NCI-H2196 treated with DMSO at 0.1 percent for 48 hours (cell line): ENCODE results near the gene MYOM1.

Experiments used
- DNase-seq: peaks from one replicate; lab custom pipeline; 2025; ENCODE audit not compliant: unreplicated experiment; lab: John Stamatoyannopoulos, UW

Gene MYOM1

GRCh38 chr18:3190610-3191009 is 29.2 kb downstream of the MYOM1 start:
- no peak for DNase-seq

- DNase-seq = no peak
These were observed 29.9 kb downstream of the MYOM1 start for GRCh38 chr18:3189884-3190283.

DNA sequence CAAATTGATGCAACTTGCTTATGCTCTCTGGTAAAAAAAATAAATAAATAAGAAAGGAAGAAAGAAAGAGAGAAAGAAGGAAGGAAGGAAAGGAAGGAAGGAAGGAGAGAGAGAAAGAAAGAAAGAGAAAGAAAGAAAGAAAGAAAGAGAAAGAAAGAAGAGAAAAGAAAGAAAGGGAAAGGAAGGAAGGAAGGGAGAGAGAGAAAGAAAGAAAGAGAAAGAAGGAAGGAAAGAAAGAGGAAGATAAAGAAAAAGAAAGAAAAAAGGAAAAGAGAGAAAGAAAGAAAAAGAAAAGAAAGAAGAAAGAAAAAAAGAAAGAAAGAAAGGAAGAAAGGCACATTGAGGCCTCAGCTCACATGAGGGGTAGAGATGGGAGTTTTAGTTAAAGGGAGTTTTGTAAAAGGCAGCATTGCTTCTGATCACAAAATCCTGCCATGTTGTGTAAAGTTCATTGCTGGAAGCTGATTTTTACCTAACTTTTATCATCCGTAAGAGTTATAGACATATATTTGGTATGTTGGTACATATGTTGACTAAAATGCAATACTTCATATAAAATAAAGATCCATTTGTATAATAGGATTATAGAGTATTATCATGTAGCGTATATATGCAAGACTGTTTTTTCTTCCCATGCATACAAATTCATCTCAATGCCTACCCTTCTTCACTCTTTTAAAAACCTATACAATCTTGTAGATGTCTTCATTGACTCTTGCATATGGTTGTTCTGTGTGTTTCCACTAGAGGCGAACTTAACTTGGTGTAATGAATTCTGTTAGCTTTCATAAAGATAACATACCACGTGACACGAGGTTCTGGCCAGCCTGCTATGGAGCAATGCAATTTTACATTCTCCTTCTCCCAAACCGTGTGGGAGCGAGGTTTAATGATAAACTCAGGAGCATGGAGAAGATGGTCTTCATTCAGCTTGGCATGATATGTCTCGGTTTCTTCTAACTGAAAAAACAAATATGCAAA is 32.8 kb downstream of the MYOM1 start:
- DNase-seq = no peak

DNA sequence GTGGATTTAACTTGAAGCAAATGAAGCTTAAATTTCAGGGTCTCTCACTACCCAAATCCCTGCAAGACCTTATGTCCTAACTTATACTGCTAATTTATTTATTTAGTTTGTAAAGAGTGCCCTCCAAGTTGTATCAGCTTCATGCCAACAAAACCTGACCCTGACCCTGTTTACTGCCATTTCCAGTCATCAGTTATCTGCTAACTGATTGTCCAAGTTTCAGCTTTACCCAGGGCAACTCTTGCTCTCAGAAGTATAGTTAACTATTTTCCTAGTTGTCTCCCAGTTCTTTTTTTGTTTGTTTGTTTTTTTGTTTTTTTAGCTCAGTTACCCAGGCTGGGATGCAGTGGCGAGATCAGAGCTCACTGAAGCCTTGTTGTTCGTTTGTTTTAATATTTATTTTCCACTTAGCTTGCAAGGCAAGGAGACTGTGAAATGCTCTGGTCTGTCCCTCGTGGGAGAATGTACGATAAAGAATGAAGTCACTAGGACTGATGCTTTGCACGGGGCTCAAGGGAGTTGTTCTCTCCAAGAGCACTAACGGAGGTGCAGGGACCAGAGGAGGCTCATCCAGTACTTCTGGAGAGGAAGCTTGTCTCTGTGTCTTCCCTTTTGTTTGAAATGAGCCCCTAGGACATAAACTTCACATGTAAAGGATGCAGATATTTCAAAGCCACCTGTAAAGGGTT is 35.3 kb downstream of the MYOM1 start:
- no peak for DNase-seq

- no peak for DNase-seq
These were observed 36.6 kb downstream of the MYOM1 start for GRCh38 chr18:3183103-3183717.

DNA sequence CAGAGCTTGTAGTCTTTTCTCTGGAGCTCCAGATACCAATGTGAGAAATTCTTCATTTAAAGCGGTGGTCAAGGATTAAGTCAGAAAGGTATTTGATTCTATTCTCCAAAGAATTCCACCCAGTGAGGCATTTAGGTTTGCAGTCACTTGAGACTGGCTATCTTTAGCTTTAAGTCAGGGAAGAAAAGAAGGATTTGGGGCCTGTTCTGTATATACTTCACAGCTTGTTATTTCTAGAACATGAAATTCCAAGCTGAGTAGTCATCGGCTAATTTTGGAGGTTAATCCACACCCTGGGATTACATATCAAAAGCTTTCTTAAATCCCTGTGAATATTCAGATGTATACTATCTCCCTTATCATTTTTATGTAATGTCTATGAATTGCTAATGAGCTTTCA is 39.4 kb downstream of the MYOM1 start:
- DNase-seq = no peak

DNA sequence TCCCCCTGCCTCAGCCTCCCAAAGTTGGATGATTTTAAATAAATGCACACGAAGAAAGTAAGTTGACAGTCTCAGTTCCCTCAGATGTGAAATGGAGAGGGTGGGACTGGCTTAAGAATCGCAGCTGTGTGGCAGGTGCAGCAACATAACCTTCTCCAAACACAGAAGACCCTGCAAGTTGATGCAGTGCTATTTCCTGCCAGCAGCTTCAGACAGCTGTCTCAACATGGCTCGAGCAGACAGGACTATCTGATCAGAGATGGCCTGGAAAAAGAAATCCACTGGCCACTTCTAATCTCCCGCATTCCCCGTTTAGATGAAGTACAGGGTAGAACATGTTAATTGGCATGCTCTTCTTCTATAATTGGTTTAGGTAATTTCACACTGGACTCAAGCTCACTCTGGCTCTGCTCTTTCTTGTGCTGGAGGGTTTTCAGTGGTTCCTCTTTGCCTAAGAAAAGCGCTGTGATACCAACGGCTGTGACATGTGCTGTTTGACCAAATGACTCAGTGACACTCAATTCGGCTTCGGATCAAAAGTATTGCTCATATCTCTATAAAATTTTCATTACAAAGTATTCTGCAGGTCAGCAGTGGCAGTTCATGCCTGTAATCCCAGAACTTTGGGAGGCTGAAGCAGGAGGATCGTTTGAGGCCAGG is 40.2 kb downstream of the MYOM1 start:
- no peak for DNase-seq

DNA sequence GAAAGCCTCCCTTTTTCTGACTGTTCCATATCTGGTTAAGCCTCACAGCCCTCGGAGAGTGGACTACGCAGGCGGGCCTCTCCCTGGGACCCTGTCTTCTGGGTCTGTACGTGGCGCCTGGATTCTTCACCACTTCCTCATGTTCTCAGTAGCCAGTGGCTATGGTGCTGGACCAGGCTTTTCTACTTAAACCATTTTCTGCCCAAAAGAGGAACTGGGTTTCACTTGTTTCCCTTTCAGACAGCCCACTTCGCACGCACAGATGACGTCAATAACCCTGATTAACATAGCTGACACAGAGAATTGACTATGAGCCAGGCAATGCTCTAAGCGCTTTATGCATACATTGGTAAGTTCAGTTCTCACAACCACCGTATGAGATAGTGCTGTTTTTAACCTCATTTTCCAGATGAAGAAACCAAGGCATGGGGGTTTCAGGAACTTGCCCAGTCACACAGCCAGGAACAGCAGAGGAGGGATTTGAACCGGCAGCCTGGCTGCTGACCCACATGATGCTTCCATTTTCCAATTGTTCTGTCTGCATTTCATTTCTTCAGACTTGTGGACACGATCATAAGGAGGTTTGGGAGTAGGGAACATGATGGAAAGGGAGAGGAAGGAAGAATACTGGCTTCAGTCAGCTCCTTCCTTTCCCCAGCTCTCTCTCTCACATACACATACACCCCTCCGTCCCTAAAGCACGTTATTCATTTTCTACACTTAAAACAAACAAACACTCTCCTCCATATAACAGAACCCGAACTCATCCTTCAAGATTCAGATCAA is 41.7 kb downstream of the MYOM1 start:
- no peak for DNase-seq

- DNase-seq = no peak
These were observed 44.5 kb downstream of the MYOM1 start for GRCh38 chr18:3175195-3175758.

GRCh38 chr18:3172097-3172496 is 47.7 kb downstream of the MYOM1 start:
- no peak for DNase-seq

- no peak for DNase-seq
These were observed 48.1 kb downstream of the MYOM1 start for GRCh38 chr18:3171631-3172030.

DNA sequence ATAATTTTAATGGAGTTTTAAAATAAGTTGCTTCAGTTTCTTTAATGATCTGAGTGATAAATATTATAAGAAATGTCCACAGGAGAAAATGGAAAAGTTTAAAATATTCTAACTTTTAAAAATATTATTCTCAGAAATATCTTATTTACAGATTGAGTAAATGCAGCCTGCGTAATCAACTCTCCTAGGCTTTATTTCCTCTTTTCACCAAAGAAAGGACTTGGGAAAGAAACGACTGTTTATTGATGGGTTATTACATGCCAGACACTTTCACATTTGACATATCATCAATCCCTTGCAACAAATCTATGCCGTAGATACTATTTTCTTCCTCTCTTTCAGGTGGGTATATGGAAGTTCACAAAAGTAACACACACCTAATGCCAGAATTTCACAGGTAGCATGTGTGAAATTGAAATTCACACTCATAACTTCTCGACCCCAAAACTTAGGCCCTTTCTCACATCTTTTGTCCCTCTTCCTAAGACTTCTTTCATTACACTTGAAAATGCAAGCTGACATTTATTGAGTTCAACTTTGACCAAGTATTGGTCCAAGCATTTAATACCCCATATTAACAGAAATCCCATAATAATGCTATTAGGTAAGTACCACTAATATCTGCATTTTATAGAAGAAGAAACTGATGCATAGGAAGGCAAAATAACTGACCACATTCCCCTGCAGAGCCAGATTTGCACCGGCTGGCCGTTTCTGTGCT is 49.2 kb downstream of the MYOM1 start:
- DNase-seq = no peak

GRCh38 chr18:3164381-3164780 is 55.4 kb downstream of the MYOM1 start:
- no peak for DNase-seq

- no peak for DNase-seq
These were observed 55.8 kb downstream of the MYOM1 start for GRCh38 chr18:3163968-3164367.

DNA sequence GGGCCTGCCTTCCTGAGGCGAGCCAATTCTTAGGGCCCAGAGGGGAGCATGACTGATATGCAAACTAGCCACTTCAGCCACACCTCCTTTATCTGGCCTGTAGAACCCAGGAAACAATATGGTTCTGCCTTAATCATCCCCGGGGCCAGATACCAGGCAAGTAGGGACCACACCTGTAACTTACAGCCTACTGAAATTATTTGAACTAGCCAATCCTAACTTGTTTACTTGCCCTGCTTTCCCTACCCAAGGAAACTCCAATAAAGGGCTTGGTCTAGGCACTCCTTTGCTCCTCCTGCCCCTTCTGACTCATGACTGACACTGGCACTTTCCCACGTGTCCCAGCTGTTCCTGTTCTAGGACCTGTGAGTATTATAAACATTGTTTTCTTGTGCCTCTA is 57.6 kb downstream of the MYOM1 start:
- DNase-seq = no peak

GRCh38 chr18:3159830-3160229 is 59.9 kb downstream of the MYOM1 start:
- no peak for DNase-seq

GRCh38 chr18:3157606-3158005 is 62.2 kb downstream of the MYOM1 start:
- no peak for DNase-seq

GRCh38 chr18:3157086-3157485 is 62.7 kb downstream of the MYOM1 start:
- no peak for DNase-seq

- DNase-seq = no peak
These were observed 63.5 kb downstream of the MYOM1 start for GRCh38 chr18:3156325-3156640.

DNA sequence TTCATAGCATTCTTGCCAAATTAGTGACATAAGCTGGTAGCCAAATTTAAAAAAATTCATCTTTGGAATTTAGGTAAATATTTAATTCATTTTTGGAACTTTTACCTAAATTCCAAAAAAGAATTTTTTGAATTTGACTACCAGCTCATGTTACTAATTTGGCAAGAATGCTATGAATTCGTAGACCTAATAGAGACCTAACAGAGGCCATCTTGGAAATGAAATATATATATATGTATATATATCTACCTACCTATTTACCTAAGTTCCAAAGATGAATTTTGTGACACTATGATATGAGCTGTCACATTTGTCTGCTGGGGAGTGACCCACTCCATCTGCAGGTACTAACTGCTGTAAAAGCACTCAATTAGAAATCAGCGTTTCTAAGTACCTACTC is 65.6 kb downstream of the MYOM1 start:
- DNase-seq = no peak
